Liver (tissue), 9 donors: Measurements from ENCODE around the gene SYNDIG1. TPM values are rescaled to one million over a fixed set of nuclear protein-coding genes. Genes with fewer than 3 reads are reported as not detected.

Experiments
- DNase-seq: peaks from one replicate; pipeline ENCODE4 v3.0.0-alpha.2; 2017; ENCODE audit warnings: low spot score
- H3K27ac ChIP-seq, 2 donors: one replicate each; pipeline ENCODE4 v1.7.0; 2013; ENCODE audit warnings: inconsistent platforms in 2 of 2, low read length in 2 of 2, control low read depth in 1 of 2, low read depth in 1 of 2, mild to moderate bottlenecking in 1 of 2
- H3K27me3 ChIP-seq, 4 donors: one replicate each; pipeline versions ENCODE4 v1.6.1 to v1.7.0; 2013; ENCODE audit warnings: low read length in 3 of 4, inconsistent platforms in 1 of 4, mild to moderate bottlenecking in 1 of 4, moderate library complexity in 1 of 4; ENCODE audit not compliant: control insufficient read depth in 4 of 4, insufficient read depth in 4 of 4
- H3K36me3 ChIP-seq, 4 donors: one replicate each; pipeline versions ENCODE4 v1.6.1 to v1.7.0; 2013; ENCODE audit warnings: low read length in 3 of 4, mild to moderate bottlenecking in 3 of 4, low read depth in 1 of 4, moderate library complexity in 1 of 4; ENCODE audit not compliant: control insufficient read depth in 4 of 4, insufficient read depth in 3 of 4
- H3K4me1 ChIP-seq, 4 donors: one replicate each; pipeline versions ENCODE4 v1.6.1 to v1.7.0; 2013; ENCODE audit warnings: low read length in 3 of 4, mild to moderate bottlenecking in 3 of 4, moderate library complexity in 1 of 4; ENCODE audit not compliant: control insufficient read depth in 4 of 4, insufficient read depth in 4 of 4
- H3K4me3 ChIP-seq, 3 donors: one replicate each; pipeline versions ENCODE4 v1.6.1 to v1.7.0; 2013; ENCODE audit warnings: low read length in 3 of 3, control low read depth in 1 of 3, low read depth in 1 of 3, mild to moderate bottlenecking in 1 of 3
- H3K9ac ChIP-seq, 2 donors: one replicate each; pipeline ENCODE4 v1.7.0; 2013; ENCODE audit warnings: low read length in 2 of 2, mild to moderate bottlenecking in 2 of 2, moderate library complexity in 2 of 2, control low read depth in 1 of 2, low read depth in 1 of 2
- H3K9me3 ChIP-seq, 4 donors: one replicate each; pipeline versions ENCODE4 v1.6.1 to v1.7.0; 2013; ENCODE audit warnings: low read length in 3 of 4; ENCODE audit not compliant: control insufficient read depth in 4 of 4
- EGR1 ChIP-seq, 2 donors: IDR thresholded peaks; 2 replicates each; pipeline ENCODE4 v1.6.1; 2016 to 2018; ENCODE audit warnings: antibody characterized with exemption in 2 of 2, low read depth in 2 of 2
- FOXA1 ChIP-seq: IDR thresholded peaks from 2 replicates; pipeline ENCODE4 v1.6.1; 2016; ENCODE audit warnings: antibody characterized with exemption
- FOXA2 ChIP-seq: IDR thresholded peaks from 2 replicates; pipeline ENCODE4 v1.6.1; 2016; ENCODE audit warnings: antibody characterized with exemption
- GABPA ChIP-seq, 2 donors: IDR thresholded peaks in 1 of 2; conservative IDR thresholded peaks in 1 of 2; 2 replicates each; pipeline ENCODE4 v1.6.1; 2016; ENCODE audit warnings: antibody characterized with exemption in 2 of 2, mild to moderate bottlenecking in 1 of 2, moderate library complexity in 1 of 2
- HNF4A ChIP-seq, 2 donors: conservative IDR thresholded peaks; 2 replicates each; pipeline ENCODE4 v1.6.1; 2016; ENCODE audit warnings: antibody characterized with exemption in 2 of 2, mild to moderate bottlenecking in 2 of 2
- HNF4G ChIP-seq: IDR thresholded peaks from 2 replicates; pipeline ENCODE4 v1.6.1; 2016; ENCODE audit warnings: antibody characterized with exemption
- JUND ChIP-seq, 2 donors: IDR thresholded peaks; 2 replicates each; pipeline ENCODE4 v1.6.1; 2016; ENCODE audit warnings: antibody characterized with exemption in 2 of 2
- MAX ChIP-seq: IDR thresholded peaks from 2 replicates; pipeline ENCODE4 v1.6.1; 2016; ENCODE audit warnings: antibody characterized with exemption
- RAD21 ChIP-seq, 2 donors: IDR thresholded peaks; 2 replicates each; pipeline ENCODE4 v1.6.1; 2016; ENCODE audit warnings: antibody characterized with exemption in 2 of 2, mild to moderate bottlenecking in 2 of 2
- REST ChIP-seq: IDR thresholded peaks from 2 replicates; pipeline ENCODE4 v1.6.1; 2016; ENCODE audit warnings: antibody characterized with exemption, mild to moderate bottlenecking
- TAF1 ChIP-seq: conservative IDR thresholded peaks from 2 replicates; pipeline ENCODE4 v1.6.1; 2016; ENCODE audit warnings: antibody characterized with exemption, mild to moderate bottlenecking
- ZBTB33 ChIP-seq: IDR thresholded peaks from 2 replicates; pipeline ENCODE4 v1.6.1; 2016; ENCODE audit warnings: antibody characterized with exemption
- WGBS: extraction: QIAGEN DNeasy Blood & Tissue Kit; methylation state at CpG from one replicate; pipeline ENCODE4 v1.1.7; 2013; 5-methylcytosine and 5-hydroxymethylcytosine counted together
- polyA plus RNA-seq, 2 donors: library from polyadenylated mRNA; stranded (reverse) in 1 of 2; unstranded in 1 of 2; fragments of 200-250 nt in 1 of 2; fragments of >200 nt in 1 of 2; fragmentation: Nextera tagmentation in 1 of 2; extraction: Ambion mirVana in 1 of 2; gene quantifications; one replicate each; pipeline versions ENCODE4 v1.2.1 to v1.2.3, GENCODE V29; 2013 to 2015
- total RNA-seq, 2 donors: library from RNA; depleted of rRNA; stranded (reverse); fragments of >200 nt; gene quantifications; one replicate each; pipeline ENCODE4 v1.2.3, GENCODE V29; 2014
- donor health status: healthy.
- donor health status: healthy.
- donor health status: healthy.
- donor health status: healthy.
- donor health status: healthy.

The SYNDIG1 gene
- total and polyA plus RNA-seq, 4 donors: 0.05 to 0.08 TPM; not detected in 2

GRCh38 chr20:24614341-24614740 is 144.9 kb downstream of the SYNDIG1 start (continued):
- TF ChIP-seq REST: no peak
- TF ChIP-seq MAX: no peak
- TF ChIP-seq FOXA2: no peak
- TF ChIP-seq TAF1: no peak
- no peak for TF ChIP-seq RAD21 (IDR thresholded peaks at IDR 0.05)
- no peak for TF ChIP-seq GABPA (IDR thresholded peaks at IDR 0.05 in 1 of 2, conservative IDR thresholded peaks at IDR 0.05 in 1 of 2)
- no peak for TF ChIP-seq EGR1 (IDR thresholded peaks at IDR 0.05; ENCODE audit: low read depth in 2 of 2)

GRCh38 chr20:24615353-24615752 is 145.9 kb downstream of the SYNDIG1 start:
- Histone ChIP-seq H3K27ac (no peak overlapping the region), H3K27me3 (peaks cover 0 to 9% (median 3%) of the 10 kb centered on the region in 4 donors), H3K9me3 (no peaks in the 10 kb centered on the region), H3K4me3 (no peak overlapping the region), H3K9ac (no peak overlapping the region), H3K36me3 (no peaks in the 10 kb centered on the region), H3K4me1 (no peaks in the 10 kb centered on the region)
- TF ChIP-seq REST (no peak), FOXA1 (no peak), TAF1 (no peak), ZBTB33 (no peak), EGR1 (IDR thresholded peaks at IDR 0.05; ENCODE audit: low read depth in 2 of 2) (no peak), JUND (IDR thresholded peaks at IDR 0.05) (no peak), HNF4G (no peak), HNF4A (conservative IDR thresholded peaks at IDR 0.05) (no peak), MAX (no peak), RAD21 (IDR thresholded peaks at IDR 0.05) (no peak), FOXA2 (no peak)
- 89% methylated on average over 8 of the region's 8 CpGs for WGBS
- DNase-seq: no peak
